Omental fat pad (tissue), 4 donors: ENCODE measurements around the gene NCOA3. TPM values are rescaled to one million over a fixed set of nuclear protein-coding genes. Genes with fewer than 3 reads are reported as not detected.

Source experiments
- ATAC-seq: fragments of 150-250 bp; one replicate; pipeline ENCODE4 v1.9.1; 2016; ENCODE audit warnings: mild to moderate bottlenecking, moderate library complexity; ENCODE audit not compliant: low FRiP score
- DNase-seq: peaks from one replicate; pipeline ENCODE4 v3.0.0-alpha.2; 2019; ENCODE audit warnings: low spot score
- total RNA-seq, 4 donors: library from RNA; depleted of rRNA; stranded (reverse); fragments of >200 nt; gene quantifications; one replicate each; pipeline ENCODE4 v1.1.0, GENCODE V29; 2016
- TF ChIP-seq, protein P1 (sequence below), 3 donors: fragments of 450-650 bp; IDR thresholded peaks; one replicate each; pipeline ENCODE4 v1.5.1; 2016 to 2017; ENCODE audit warnings: antibody characterized with exemption in 3 of 3, mild to moderate bottlenecking in 3 of 3, moderate library complexity in 2 of 3

The NCOA3 gene
- total RNA-seq, result 10 to 100 TPM; 33.7 to 70.6 (median 43.7) TPM

DNA sequence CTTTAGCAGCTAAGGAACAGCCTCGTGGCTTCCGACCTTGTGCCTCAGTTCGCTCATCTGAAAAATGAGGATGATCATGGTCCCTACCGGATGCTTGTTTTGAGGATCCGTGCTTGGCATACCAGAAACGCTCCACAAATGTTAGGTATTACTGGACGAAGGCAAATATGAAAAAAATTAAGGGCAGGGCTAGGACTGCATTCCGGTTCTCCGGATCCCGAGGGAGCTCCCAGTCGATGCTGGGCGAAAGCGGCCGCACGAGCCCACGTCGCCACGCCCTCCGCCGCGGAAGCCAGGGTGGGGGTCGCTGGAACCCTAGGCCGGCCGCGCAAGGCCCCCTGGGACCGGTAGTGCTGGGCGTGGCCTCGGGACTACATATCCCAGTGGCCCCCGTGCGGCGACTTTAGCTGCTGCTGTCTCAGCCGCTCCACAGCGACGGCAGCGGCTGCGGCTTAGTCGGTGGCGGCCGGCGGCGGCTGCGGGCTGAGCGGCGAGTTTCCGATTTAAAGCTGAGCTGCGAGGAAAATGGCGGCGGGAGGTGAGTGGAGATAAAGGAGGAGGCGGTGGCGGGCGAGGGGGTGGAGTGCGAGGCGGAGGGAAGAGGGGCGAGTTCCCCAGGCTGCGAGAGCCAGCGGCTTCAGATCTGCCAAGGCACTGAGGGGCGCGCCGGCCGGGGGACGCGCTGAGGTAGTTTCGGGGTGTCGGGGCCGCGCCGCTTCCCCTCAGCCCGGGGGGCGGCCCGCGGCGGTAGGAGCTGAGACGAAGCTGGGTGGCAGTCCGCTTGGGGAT is at the start of gene NCOA3:
Gene NCOA3, plus strand, starts transcription at position 406 of the 789 bp plus-strand sequence. CDS start 120,361 bp downstream, outside the sequence.
- TF ChIP-seq, protein P1, sequence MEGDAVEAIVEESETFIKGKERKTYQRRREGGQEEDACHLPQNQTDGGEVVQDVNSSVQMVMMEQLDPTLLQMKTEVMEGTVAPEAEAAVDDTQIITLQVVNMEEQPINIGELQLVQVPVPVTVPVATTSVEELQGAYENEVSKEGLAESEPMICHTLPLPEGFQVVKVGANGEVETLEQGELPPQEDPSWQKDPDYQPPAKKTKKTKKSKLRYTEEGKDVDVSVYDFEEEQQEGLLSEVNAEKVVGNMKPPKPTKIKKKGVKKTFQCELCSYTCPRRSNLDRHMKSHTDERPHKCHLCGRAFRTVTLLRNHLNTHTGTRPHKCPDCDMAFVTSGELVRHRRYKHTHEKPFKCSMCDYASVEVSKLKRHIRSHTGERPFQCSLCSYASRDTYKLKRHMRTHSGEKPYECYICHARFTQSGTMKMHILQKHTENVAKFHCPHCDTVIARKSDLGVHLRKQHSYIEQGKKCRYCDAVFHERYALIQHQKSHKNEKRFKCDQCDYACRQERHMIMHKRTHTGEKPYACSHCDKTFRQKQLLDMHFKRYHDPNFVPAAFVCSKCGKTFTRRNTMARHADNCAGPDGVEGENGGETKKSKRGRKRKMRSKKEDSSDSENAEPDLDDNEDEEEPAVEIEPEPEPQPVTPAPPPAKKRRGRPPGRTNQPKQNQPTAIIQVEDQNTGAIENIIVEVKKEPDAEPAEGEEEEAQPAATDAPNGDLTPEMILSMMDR (IDR thresholded peaks at IDR 0.05), result peak in 1 of 3 donors; percentile 23
- ATAC-seq, result peak; percentile 99
- peak; percentile 88 for DNase-seq

DNA sequence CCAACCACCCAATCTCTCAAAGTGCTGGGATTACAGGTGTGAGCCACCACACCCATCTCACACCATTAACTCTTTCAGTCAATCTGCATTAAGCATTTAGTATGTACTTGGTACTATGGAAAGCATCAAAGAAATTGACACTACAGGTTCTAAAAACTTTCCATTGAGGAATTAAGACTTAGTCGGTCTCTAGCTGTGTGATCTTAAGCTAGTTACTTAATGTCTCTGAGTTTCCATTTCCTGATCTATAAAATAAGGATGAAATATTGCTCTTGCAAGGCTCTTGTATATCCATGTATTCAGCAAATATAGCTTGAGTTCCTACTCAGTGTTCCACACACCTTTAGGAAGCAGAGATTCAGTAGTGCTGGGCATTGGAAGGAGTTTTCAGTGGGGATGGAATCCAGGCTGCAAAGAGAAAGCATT is 48.9 kb upstream of the NCOA3 start:
- ATAC-seq (no peak), DNase-seq (no peak)
- TF ChIP-seq, protein P1 (IDR thresholded peaks at IDR 0.05), result no peak

DNA sequence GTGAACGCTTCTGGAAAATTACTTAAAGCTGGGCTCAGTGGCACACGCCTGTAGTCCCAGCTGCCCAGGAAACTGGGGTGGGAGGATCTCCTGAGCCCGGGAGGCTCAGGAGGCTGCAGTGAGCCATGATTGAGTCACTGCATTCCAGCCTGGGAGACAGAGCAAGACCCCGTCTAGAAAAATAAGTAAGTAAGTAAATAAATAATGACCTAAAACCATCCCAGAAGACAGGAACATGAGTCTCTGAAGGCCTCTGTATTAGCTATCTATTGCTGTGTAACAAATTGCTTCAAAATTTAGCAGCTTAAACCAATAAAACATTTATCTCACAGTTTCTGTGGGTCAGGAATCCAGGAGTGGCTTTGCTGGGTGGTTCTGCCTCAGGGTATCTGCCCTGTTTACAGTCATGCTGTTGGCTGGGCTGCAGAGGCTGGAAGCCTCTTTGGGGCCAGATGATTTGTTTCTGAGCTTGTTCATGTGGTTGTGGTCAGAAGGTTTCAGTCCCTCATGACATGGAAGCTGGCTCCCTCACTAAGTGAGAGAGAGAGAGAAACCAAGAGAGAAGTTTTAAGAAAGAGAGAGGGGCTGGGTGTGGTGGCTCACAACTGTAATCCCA is 48.4 kb upstream of the NCOA3 start:
- ATAC-seq (peak; percentile 68), DNase-seq (no peak)
- TF ChIP-seq, protein P1 (IDR thresholded peaks at IDR 0.05), result no peak

DNA sequence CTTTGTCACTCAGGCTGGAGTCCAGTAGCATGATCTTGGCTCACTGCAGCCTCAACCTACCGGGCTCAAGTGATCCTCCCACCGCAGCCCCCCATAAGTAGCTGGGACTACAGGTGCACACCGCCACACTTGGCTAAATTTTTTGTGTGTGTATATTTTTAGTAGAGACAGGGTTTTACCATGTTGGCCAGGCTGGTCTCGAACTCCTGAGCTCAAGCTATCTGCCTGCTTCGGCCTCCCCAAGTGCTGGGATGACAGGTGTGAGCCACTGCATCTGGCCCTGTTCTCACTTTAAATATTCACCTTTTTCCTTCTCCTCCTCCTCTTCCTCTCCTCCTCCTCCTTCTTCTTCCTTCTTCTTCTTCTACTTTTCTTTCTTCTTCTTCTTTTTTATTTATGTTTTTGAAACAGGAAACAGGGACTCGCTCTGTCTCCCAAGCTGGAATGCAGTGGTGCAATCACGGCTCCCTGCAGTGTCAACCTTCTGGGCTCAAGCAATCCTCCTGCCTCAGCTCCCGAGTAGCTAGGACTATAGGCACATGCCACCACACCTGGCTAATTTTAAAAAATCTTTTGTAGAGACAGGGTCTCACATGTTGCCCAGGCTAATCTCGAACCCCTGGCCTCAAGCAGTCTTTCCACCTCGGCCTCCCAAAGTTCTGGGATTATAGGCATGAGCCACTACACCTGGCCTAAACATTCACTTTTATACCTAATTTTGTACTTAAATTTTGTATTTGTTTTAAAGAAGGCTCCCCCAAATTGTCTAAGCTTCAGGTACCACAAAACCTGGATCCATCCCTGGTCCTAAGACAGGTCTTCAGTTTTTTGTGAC is 47.2 kb upstream of the NCOA3 start:
- ATAC-seq, result no peak
- TF ChIP-seq, protein P1 (IDR thresholded peaks at IDR 0.05), result no peak
- DNase-seq, result no peak

DNA sequence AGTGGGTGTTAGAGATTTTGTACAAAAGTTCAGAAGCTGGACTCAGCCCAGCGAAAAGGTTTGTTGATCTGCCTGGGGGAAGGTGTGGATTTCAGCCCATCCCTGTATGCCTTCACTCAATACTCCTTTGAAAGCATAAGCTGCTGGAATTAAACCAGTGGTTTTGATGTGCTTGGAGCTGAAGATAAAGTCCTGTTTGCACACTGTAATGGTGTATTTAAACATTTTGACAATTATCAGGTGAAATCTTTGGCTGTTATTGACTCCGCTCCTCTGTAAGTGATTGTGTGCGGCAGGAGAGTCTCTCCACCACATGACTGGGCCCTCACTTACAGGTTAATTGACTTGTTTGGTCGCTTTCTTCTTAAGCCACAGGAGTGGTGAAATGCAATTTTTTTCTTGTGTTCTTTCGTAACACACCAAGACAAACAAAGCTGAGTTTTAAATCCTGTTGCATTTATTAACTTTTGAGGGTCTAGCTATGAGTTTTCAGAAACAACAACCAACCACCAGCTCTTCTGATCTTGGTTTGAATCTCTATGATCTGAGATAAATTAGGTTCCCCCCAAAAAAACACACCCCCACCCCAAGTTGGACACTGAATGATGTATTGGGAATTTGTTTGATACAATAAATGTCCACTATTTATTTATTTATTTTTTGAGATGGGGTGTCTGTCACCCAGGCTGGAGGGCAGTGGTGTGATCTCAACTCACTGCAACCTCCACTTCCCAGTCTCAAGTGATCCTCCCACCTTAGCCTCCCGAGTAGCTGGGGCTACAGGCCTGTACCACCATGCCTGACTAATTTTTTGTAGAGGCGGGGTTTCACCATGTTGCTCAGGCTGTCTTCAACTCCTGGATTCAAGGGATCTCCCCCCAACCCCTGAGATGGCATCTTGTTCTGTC is 46.3 kb upstream of the NCOA3 start:
- DNase-seq (no peak), ATAC-seq (no peak)
- TF ChIP-seq, protein P1 (IDR thresholded peaks at IDR 0.05), result no peak

DNA sequence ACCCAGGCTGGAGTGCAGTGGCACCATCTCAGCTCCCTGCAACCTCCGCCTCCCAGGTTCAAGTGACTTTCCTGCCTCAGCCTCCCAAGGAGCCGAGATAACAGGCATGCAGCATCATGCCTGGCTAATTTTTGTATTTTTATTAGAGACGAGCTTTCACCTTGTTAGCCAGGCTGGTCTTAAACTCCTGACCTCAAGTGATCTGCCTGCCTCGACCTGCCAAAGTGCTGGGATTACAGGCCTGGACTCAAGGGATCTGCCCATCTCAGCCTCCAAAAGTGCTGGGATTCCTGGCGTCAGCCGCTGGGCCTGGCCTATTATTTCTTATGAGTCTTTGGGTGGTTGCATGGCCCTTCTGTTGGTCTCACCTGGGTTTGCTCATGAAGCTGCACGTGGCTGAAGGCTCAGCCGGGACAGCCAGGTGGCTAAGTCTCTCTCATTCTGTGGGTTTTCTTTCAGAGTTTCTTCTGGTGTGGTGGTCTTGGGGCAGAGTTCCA is 45.6 kb upstream of the NCOA3 start:
- ATAC-seq, result no peak
- DNase-seq, result no peak
- TF ChIP-seq, protein P1 (IDR thresholded peaks at IDR 0.05), result no peak
